ENCODE data around the gene PSMB1.
"Not testable (repeated sequence)": the region's sequence is repeated elsewhere in the genome, so short reads cannot be mapped to it uniquely, and the experiment has no call there.

PSMB1 gene

GRCh38 chr6:170502733-170503413, 50.2 kb downstream of the PSMB1 start:
- not testable (repeated sequence) for DNase-seq (ENCODE audit: low read depth in 2 of 2)

GRCh38 chr6:170502268-170502667, 50.8 kb downstream of the PSMB1 start:
- not testable (repeated sequence) for DNase-seq (ENCODE audit: low read depth in 2 of 2)

GRCh38 chr6:170500955-170501590, 52.0 kb downstream of the PSMB1 start:
- DNase-seq (ENCODE audit: low read depth in 2 of 2), result no peak

GRCh38 chr6:170497841-170498301, 55.2 kb downstream of the PSMB1 start:
- no peak for DNase-seq (ENCODE audit: low read depth in 2 of 2)

DNA sequence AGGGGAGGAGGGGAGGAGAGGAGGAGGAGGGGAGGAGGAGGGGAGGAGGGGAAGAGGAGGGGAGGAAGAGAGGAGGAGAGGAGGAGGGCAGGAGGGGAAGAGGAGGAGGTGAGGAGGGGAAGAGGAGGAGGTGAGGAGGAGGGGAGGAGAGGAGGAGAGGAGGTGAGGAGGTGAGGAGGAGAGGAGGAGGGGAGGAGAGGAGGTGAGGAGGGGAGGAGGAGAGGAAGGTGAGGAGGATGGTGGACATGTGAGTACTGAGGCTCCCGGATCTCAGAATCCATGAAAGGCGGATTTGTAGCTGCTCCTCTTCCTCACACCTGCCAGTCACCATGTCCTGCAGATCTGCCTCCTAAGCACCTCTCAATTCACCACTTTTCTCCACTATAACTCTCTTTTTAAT, 59.8 kb downstream of the PSMB1 start:
- DNase-seq (ENCODE audit: low read depth in 2 of 2), result no peak

DNA sequence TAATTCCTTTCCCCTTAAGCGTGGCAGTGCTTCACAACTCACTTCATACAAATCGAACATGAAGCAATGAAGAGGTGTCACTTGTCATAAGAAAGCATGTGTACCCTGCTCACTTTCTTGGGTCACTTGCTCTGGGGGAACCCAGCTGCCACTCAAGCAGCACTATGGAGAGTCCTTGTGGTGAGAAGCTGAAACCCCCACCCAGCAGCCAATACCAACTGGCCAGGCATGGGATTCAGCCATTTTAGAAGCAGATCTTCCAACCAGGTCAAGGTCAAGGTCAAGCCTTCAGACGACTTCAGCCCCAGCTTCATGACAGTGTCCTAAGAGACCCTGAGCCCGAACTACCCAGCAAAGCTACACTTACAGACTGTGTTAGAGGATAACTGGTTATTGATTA, 62.8 kb downstream of the PSMB1 start:
- no peak for DNase-seq (ENCODE audit: low read depth in 2 of 2)

- no peak for DNase-seq (ENCODE audit: low read depth in 2 of 2)
Measured at GRCh38 chr6:170489836-170490235, 63.3 kb downstream of the PSMB1 start.

- DNase-seq (ENCODE audit: low read depth in 2 of 2), result no peak
Measured at GRCh38 chr6:170487707-170488329, 65.3 kb downstream of the PSMB1 start.

- DNase-seq (ENCODE audit: low read depth in 2 of 2), result no peak
Measured at GRCh38 chr6:170485159-170485558, 67.9 kb downstream of the PSMB1 start.
